A204.1 (cell line): ENCODE data around the gene GJA1.
"Not testable (repeated sequence)": the region's sequence is repeated elsewhere in the genome, so short reads cannot be mapped to it uniquely, and the experiment has no call there.

ENCODE experiments used
- FAIRE-seq: peaks from 2 replicates; lab custom pipeline; 2012; peaks lifted over from hg19 to GRCh38; lab: Jason Lieb, UNC

GJA1 gene

GRCh38 chr6:121437851-121438651 lies 2.6 kb downstream of the GJA1 start:
- FAIRE-seq = no peak

- FAIRE-seq = no peak
Observed at GRCh38 chr6:121438869-121439268, 3.4 kb downstream of the GJA1 start.

- FAIRE-seq = no peak
Observed at GRCh38 chr6:121439475-121439874, 4.0 kb downstream of the GJA1 start.

- no peak for FAIRE-seq
Observed at GRCh38 chr6:121439926-121440325, 4.5 kb downstream of the GJA1 start.

- no peak for FAIRE-seq
Observed at GRCh38 chr6:121441477-121441876, 6.0 kb downstream of the GJA1 start.

GRCh38 chr6:121442576-121442975 lies 7.1 kb downstream of the GJA1 start:
- FAIRE-seq = no peak

GRCh38 chr6:121443971-121444541 lies 8.6 kb downstream of the GJA1 start:
- no peak for FAIRE-seq

- not testable (repeated sequence) for FAIRE-seq
Observed at GRCh38 chr6:121446705-121447104, 11.3 kb downstream of the GJA1 start.

- FAIRE-seq = not testable (repeated sequence)
Observed at GRCh38 chr6:121447746-121448145, 12.3 kb downstream of the GJA1 start.

GRCh38 chr6:121448528-121448927 lies 13.1 kb downstream of the GJA1 start:
- FAIRE-seq = not testable (repeated sequence)

GRCh38 chr6:121449331-121449730 lies 13.9 kb downstream of the GJA1 start:
- no peak for FAIRE-seq

GRCh38 chr6:121450242-121450641 lies 14.8 kb downstream of the GJA1 start:
- no peak for FAIRE-seq

GRCh38 chr6:121451250-121451649 lies 15.8 kb downstream of the GJA1 start:
- no peak for FAIRE-seq

GRCh38 chr6:121453191-121453590 lies 17.7 kb downstream of the GJA1 start:
- no peak for FAIRE-seq

- FAIRE-seq = no peak
Observed at GRCh38 chr6:121460170-121460569, 24.7 kb downstream of the GJA1 start.

GRCh38 chr6:121463087-121463486 lies 27.6 kb downstream of the GJA1 start:
- FAIRE-seq = peak; percentile 47

GRCh38 chr6:121465101-121465500 lies 29.7 kb downstream of the GJA1 start:
- no peak for FAIRE-seq

GRCh38 chr6:121479486-121480098 lies 44.1 kb downstream of the GJA1 start:
- no peak for FAIRE-seq

GRCh38 chr6:121480099-121480713 lies 44.8 kb downstream of the GJA1 start:
- no peak for FAIRE-seq

- FAIRE-seq = no peak
Observed at GRCh38 chr6:121482004-121482693, 46.7 kb downstream of the GJA1 start.

- FAIRE-seq = no peak
Observed at GRCh38 chr6:121482751-121483150, 47.3 kb downstream of the GJA1 start.

- no peak for FAIRE-seq
Observed at GRCh38 chr6:121485359-121485811, 49.9 kb downstream of the GJA1 start.
